ENCODE results near the gene HBP1.
A peak's percentile ranks its signal among the peaks of the same experiment; 100 is the strongest.

Gene HBP1

GRCh38 chr7:107157091-107157490 lies 11.7 kb upstream of the HBP1 start:
- no peak for DNase-seq

GRCh38 chr7:107158028-107158427 lies 10.8 kb upstream of the HBP1 start:
- DNase-seq = no peak

GRCh38 chr7:107160389-107160788 lies 8.4 kb upstream of the HBP1 start:
- no peak for DNase-seq

- no peak for DNase-seq
Observed at GRCh38 chr7:107161415-107161814, 7.4 kb upstream of the HBP1 start.

- DNase-seq = peak; percentile 24
Observed at GRCh38 chr7:107162475-107162874, 6.3 kb upstream of the HBP1 start.

GRCh38 chr7:107164092-107164491 lies 4.7 kb upstream of the HBP1 start:
- DNase-seq = peak; percentile 66

GRCh38 chr7:107165341-107165740 lies 3.5 kb upstream of the HBP1 start:
- no peak for DNase-seq

GRCh38 chr7:107166736-107167426 lies 1.9 kb upstream of the HBP1 start:
- peak; percentile 34 for DNase-seq

- DNase-seq = peak; percentile 88
Observed at GRCh38 chr7:107167483-107168232, 1.1 kb upstream of the HBP1 start.

- peak; percentile 99 for DNase-seq
Observed at GRCh38 chr7:107169120-107170050, 582 bp downstream of the HBP1 start.

GRCh38 chr7:107170051-107170915 lies 1.5 kb downstream of the HBP1 start:
- DNase-seq = no peak

GRCh38 chr7:107171496-107171895 lies 2.7 kb downstream of the HBP1 start:
- DNase-seq = no peak

GRCh38 chr7:107172276-107173032 lies 3.7 kb downstream of the HBP1 start:
- DNase-seq = peak; percentile 20

- peak; percentile 52 for DNase-seq
Observed at GRCh38 chr7:107173191-107173590, 4.4 kb downstream of the HBP1 start.

- no peak for DNase-seq
Observed at GRCh38 chr7:107173691-107174406, 5.0 kb downstream of the HBP1 start.

GRCh38 chr7:107179326-107180164 lies 10.7 kb downstream of the HBP1 start:
- DNase-seq = peak; percentile 29

GRCh38 chr7:107180378-107180777 lies 11.6 kb downstream of the HBP1 start:
- peak; percentile 58 for DNase-seq

GRCh38 chr7:107181172-107181571 lies 12.4 kb downstream of the HBP1 start:
- DNase-seq = no peak

GRCh38 chr7:107185716-107186115 lies 16.9 kb downstream of the HBP1 start:
- no peak for DNase-seq

- no peak for DNase-seq
Observed at GRCh38 chr7:107186240-107186639, 17.4 kb downstream of the HBP1 start.

All from DMS53 (cell line).